Fibroblast of lung (primary cell): Measurements from ENCODE around the gene SRSF5. TPM values are rescaled to one million over a fixed set of nuclear protein-coding genes. Genes with fewer than 3 reads are reported as not detected.

Source experiments
- DNase-seq, 2 donors: peaks; one replicate each; pipeline versions ENCODE4 v3.0.0 to v3.0.0-alpha.2; 2010; ENCODE audit warnings: low read depth in 2 of 2
- H2AFZ ChIP-seq: 2 replicates; pipeline ENCODE4 v1.5.1; 2012; ENCODE audit warnings: low read length, control low read depth, inconsistent platforms
- H3K27ac ChIP-seq: 2 replicates; pipeline ENCODE4 v1.5.1; 2011; ENCODE audit warnings: low read length, control low read depth; ENCODE audit not compliant: insufficient read depth
- H3K27me3 ChIP-seq: 2 replicates; pipeline ENCODE4 v1.5.1; 2011; ENCODE audit warnings: mild to moderate bottlenecking, low read length; ENCODE audit not compliant: control insufficient read depth, insufficient read depth
- H3K36me3 ChIP-seq: 2 replicates; pipeline ENCODE4 v1.5.1; 2011; ENCODE audit warnings: low read length; ENCODE audit not compliant: control insufficient read depth, insufficient read depth
- H3K4me1 ChIP-seq: 2 replicates; pipeline ENCODE4 v1.5.1; 2011; ENCODE audit warnings: low read length; ENCODE audit not compliant: control insufficient read depth, insufficient read depth; ENCODE audit errors: extremely low read depth
- H3K4me2 ChIP-seq: 2 replicates; pipeline ENCODE4 v1.5.1; 2011; ENCODE audit warnings: low read length, control low read depth; ENCODE audit not compliant: insufficient read depth; ENCODE audit errors: extremely low read depth
- H3K4me3 ChIP-seq, 4 experiments: fragments of 200-600 bp in 1 of 4; sonication (generic) in 1 of 4; replicated peaks in 1 of 4; 2 replicates each; pipeline ENCODE4 v1.5.1; 2011 to 2016; ENCODE audit warnings: low read length in 4 of 4, low read depth in 3 of 4, mild to moderate bottlenecking in 3 of 4, control low read depth in 2 of 4, inconsistent platforms in 1 of 4, mixed read lengths in 1 of 4; ENCODE audit not compliant: insufficient read depth in 1 of 4; ENCODE audit errors: control extremely low read depth in 1 of 4
- H3K79me2 ChIP-seq: 2 replicates; pipeline ENCODE4 v1.5.1; 2012; ENCODE audit warnings: mild to moderate bottlenecking, low read length, inconsistent platforms; ENCODE audit not compliant: control insufficient read depth, insufficient read depth
- H3K9ac ChIP-seq: 2 replicates; pipeline ENCODE4 v1.5.1; 2011; ENCODE audit warnings: mild to moderate bottlenecking, low read length, control low read depth; ENCODE audit not compliant: insufficient read depth
- H3K9me3 ChIP-seq: 2 replicates; pipeline ENCODE4 v1.5.1; 2012; ENCODE audit warnings: low read depth, low read length; ENCODE audit not compliant: control insufficient read depth, insufficient read depth
- H4K20me1 ChIP-seq: 2 replicates; pipeline ENCODE4 v1.5.1; 2011; ENCODE audit warnings: low read length; ENCODE audit not compliant: control insufficient read depth, insufficient read depth; ENCODE audit errors: extremely low read depth
- EZH2 ChIP-seq: IDR thresholded peaks from 2 replicates; pipeline ENCODE4 v1.5.1; 2012; ENCODE audit warnings: low read length, control low read depth, mild to moderate bottlenecking; ENCODE audit errors: missing control alignments
- polyA plus RNA-seq, 2 donors: library from polyadenylated mRNA; depleted of rRNA in 1 of 2; stranded (reverse) in 1 of 2; unstranded in 1 of 2; fragments of >200 nt; gene quantifications; 2 replicates each; pipeline ENCODE4 v1.2.1, GENCODE V29; 2011 to 2012; ENCODE audit warnings: missing spikeins in 1 of 2
- total RNA-seq: library from RNA; depleted of rRNA; stranded (reverse); fragments of >200 nt; gene quantifications from 2 replicates; pipeline ENCODE4 v1.2.1, GENCODE V29; 2014
- TF ChIP-seq, protein P1 (sequence below), 2 donors: IDR thresholded peaks in 1 of 2; conservative IDR thresholded peaks in 1 of 2; 1 replicate in 1 of 2; 2 replicates in 1 of 2; pipeline ENCODE4 v1.5.1; 2011 to 2012; ENCODE audit warnings: low read length in 2 of 2, control low read depth in 1 of 2, inconsistent platforms in 1 of 2, low read depth in 1 of 2, mild to moderate bottlenecking in 1 of 2

The SRSF5 gene
- total and polyA plus RNA-seq, 2 donors (not counting 1 experiment from before 2014, with no cell fraction given) = 141 to 283 TPM

- Histone ChIP-seq H3K79me2 (no peaks in the 10 kb centered on the region), H4K20me1 (no peaks in the 10 kb centered on the region), H3K4me1 (no peaks in the 10 kb centered on the region), H3K27me3 (no peaks in the 10 kb centered on the region), H2AFZ (no peak overlapping the region), H3K27ac (no peak overlapping the region), H3K36me3 (no peaks in the 10 kb centered on the region), H3K9me3 (no peaks in the 10 kb centered on the region), H3K4me3 (no peak overlapping the region), H3K9ac (no peak overlapping the region), H3K4me2 (no peak overlapping the region)
- DNase-seq = no peak
- TF ChIP-seq, protein P1, sequence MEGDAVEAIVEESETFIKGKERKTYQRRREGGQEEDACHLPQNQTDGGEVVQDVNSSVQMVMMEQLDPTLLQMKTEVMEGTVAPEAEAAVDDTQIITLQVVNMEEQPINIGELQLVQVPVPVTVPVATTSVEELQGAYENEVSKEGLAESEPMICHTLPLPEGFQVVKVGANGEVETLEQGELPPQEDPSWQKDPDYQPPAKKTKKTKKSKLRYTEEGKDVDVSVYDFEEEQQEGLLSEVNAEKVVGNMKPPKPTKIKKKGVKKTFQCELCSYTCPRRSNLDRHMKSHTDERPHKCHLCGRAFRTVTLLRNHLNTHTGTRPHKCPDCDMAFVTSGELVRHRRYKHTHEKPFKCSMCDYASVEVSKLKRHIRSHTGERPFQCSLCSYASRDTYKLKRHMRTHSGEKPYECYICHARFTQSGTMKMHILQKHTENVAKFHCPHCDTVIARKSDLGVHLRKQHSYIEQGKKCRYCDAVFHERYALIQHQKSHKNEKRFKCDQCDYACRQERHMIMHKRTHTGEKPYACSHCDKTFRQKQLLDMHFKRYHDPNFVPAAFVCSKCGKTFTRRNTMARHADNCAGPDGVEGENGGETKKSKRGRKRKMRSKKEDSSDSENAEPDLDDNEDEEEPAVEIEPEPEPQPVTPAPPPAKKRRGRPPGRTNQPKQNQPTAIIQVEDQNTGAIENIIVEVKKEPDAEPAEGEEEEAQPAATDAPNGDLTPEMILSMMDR (conservative IDR thresholded peaks at IDR 0.05 in 1 of 2, IDR thresholded peaks at IDR 0.05 in 1 of 2; ENCODE audit: low read depth in 1 of 2, low read length in 2 of 2) = no peak
- TF ChIP-seq EZH2 = no peak
Measured at GRCh38 chr14:69808919-69809808, 42.2 kb downstream of the SRSF5 start.

DNA sequence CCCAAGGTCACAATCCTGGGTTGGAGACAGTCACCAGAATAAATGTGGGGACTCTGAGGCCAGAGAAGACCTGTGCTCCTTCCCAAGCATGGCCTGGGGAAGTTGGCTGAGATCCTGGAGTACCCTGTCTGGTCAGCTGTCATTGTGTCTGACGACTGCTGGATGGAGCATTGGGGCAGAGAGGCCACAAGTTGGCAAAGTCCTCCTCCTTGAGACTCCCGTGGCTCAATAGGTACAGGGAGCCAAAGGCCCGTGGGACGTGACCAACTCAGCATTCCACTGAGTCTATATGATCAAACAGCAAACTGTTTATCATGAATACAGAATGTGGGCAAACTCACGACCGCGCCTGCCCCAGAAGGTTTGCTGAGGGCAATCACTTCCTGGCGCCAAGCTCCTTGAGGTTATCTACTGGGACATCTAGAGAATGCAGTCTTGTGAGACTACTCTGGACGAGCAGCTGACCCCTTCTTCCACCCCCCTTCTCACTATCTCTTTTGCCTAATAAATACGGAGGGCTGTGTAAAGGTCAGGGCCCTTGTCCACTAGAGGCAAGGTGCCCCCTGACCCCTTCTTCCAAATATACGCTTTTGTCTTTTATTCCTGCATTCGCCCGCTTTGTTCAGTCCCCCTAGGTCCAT, 44.4 kb downstream of the SRSF5 start:
- H3K4me1 ChIP-seq = no peaks in the 10 kb centered on the region
- H3K4me3 ChIP-seq = no peak overlapping the region

DNA sequence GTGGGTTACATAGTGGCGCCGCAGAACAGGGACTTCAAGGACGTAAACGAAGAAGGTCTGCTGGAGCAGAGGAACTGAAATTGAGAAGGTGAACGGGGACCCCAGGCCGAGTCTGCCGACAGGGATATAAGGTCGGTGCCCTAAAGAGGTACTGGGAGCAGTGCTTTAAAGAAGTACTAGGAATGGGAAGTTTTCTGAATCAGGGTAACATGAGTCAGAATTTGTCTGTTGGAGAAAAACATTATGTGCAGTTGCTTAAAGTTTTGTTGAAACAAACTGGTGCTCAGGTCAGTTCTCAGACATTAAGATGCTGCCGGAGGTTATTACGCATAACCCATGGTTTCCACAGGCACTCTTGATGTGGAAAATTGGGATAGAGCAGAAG, 44.9 kb downstream of the SRSF5 start:
- no peak overlapping the region for H3K4me3 ChIP-seq
- no peaks in the 10 kb centered on the region for H3K27me3 ChIP-seq
- no peak overlapping the region for H3K9ac ChIP-seq
- DNase-seq = no peak
- no peaks in the 10 kb centered on the region for H3K36me3 ChIP-seq
- H3K4me2 ChIP-seq = no peak overlapping the region
- no peak overlapping the region for H3K27ac ChIP-seq
- H3K79me2 ChIP-seq = no peaks in the 10 kb centered on the region
- TF ChIP-seq EZH2 = no peak
- TF ChIP-seq, protein P1 (conservative IDR thresholded peaks at IDR 0.05 in 1 of 2, IDR thresholded peaks at IDR 0.05 in 1 of 2; ENCODE audit: low read depth in 1 of 2, low read length in 2 of 2) = no peak
- no peak overlapping the region for H2AFZ ChIP-seq
- H3K4me1 ChIP-seq = no peaks in the 10 kb centered on the region
- no peaks in the 10 kb centered on the region for H4K20me1 ChIP-seq
- H3K9me3 ChIP-seq = no peaks in the 10 kb centered on the region

More for the DNA sequence above, 44.4 kb downstream of the SRSF5 start:
- DNase-seq = no peak
- Histone ChIP-seq H2AFZ (no peak overlapping the region), H3K36me3 (no peaks in the 10 kb centered on the region), H3K79me2 (no peaks in the 10 kb centered on the region), H3K9ac (no peak overlapping the region), H3K4me2 (no peak overlapping the region), H3K27me3 (no peaks in the 10 kb centered on the region), H3K27ac (no peak overlapping the region), H4K20me1 (no peaks in the 10 kb centered on the region), H3K9me3 (no peaks in the 10 kb centered on the region)
- TF ChIP-seq EZH2 = no peak
- TF ChIP-seq, protein P1 (conservative IDR thresholded peaks at IDR 0.05 in 1 of 2, IDR thresholded peaks at IDR 0.05 in 1 of 2; ENCODE audit: low read depth in 1 of 2, low read length in 2 of 2) = no peak
